ENCODE results near the gene SUCLG2.

SUCLG2 gene

GRCh38 chr3:67400476-67400875, 253.9 kb downstream of the SUCLG2 start:
- Histone ChIP-seq H3K36me3 (ENCODE audit: insufficient read depth, low read length) (no peaks in the 10 kb centered on the region), H3K9me3 (ENCODE audit: control insufficient read depth, insufficient read depth, low read length) (no peaks in the 10 kb centered on the region), H3K9ac (ENCODE audit: low read depth, low read length) (no peak overlapping the region), H3K4me1 (ENCODE audit: insufficient read depth, low read length) (no peaks in the 10 kb centered on the region; the same call in 1 of the 2 replicates)

- Histone ChIP-seq H3K9me3 (ENCODE audit: control insufficient read depth, insufficient read depth, low read length) (peaks cover 2% of the 10 kb centered on the region; the same call in 1 of the 2 replicates), H3K36me3 (ENCODE audit: insufficient read depth, low read length) (no peaks in the 10 kb centered on the region), H3K9ac (ENCODE audit: low read depth, low read length) (no peak overlapping the region), H3K4me1 (ENCODE audit: insufficient read depth, low read length) (peaks cover 2% of the 10 kb centered on the region; the same call in 1 of the 2 replicates)
Measured at GRCh38 chr3:67389176-67389575, 265.2 kb downstream of the SUCLG2 start.

- H3K36me3 ChIP-seq (ENCODE audit: insufficient read depth, low read length) = no peaks in the 10 kb centered on the region
- peaks cover 6% of the 10 kb centered on the region; the same call in 1 of the 2 replicates for H3K4me1 ChIP-seq (ENCODE audit: insufficient read depth, low read length)
- H3K9me3 ChIP-seq (ENCODE audit: control insufficient read depth, insufficient read depth, low read length) = peaks cover 2% of the 10 kb centered on the region; the same call in 1 of the 2 replicates
- no peak overlapping the region for H3K9ac ChIP-seq (ENCODE audit: low read depth, low read length)
Measured at GRCh38 chr3:67388738-67389137, 265.7 kb downstream of the SUCLG2 start.

- no peak overlapping the region for H3K9ac ChIP-seq (ENCODE audit: low read depth, low read length)
Measured at GRCh38 chr3:67386451-67386850, 268.0 kb downstream of the SUCLG2 start.

GRCh38 chr3:67384760-67385397, 269.5 kb downstream of the SUCLG2 start:
- Histone ChIP-seq H3K4me1 (ENCODE audit: insufficient read depth, low read length) (peaks cover 11% of the 10 kb centered on the region; the same call in 1 of the 2 replicates), H3K9ac (ENCODE audit: low read depth, low read length) (no peak overlapping the region), H3K36me3 (ENCODE audit: insufficient read depth, low read length) (no peaks in the 10 kb centered on the region), H3K9me3 (ENCODE audit: control insufficient read depth, insufficient read depth, low read length) (no peaks in the 10 kb centered on the region)

More at GRCh38 chr3:67386451-67386850, 268.0 kb downstream of the SUCLG2 start:
- H3K36me3 ChIP-seq (ENCODE audit: insufficient read depth, low read length) = no peaks in the 10 kb centered on the region
- peaks cover 11% of the 10 kb centered on the region; the same call in 1 of the 2 replicates for H3K4me1 ChIP-seq (ENCODE audit: insufficient read depth, low read length)
- no peaks in the 10 kb centered on the region for H3K9me3 ChIP-seq (ENCODE audit: control insufficient read depth, insufficient read depth, low read length)

GRCh38 chr3:67384016-67384415, 270.4 kb downstream of the SUCLG2 start:
- H3K4me1 ChIP-seq (ENCODE audit: insufficient read depth, low read length) = peaks cover 11% of the 10 kb centered on the region; the same call in 1 of the 2 replicates
- H3K9me3 ChIP-seq (ENCODE audit: control insufficient read depth, insufficient read depth, low read length) = no peaks in the 10 kb centered on the region

GRCh38 chr3:67383379-67383778, 271.0 kb downstream of the SUCLG2 start:
- H3K4me1 ChIP-seq (ENCODE audit: insufficient read depth, low read length) = peaks cover 11% of the 10 kb centered on the region; the same call in 1 of the 2 replicates
- H3K9me3 ChIP-seq (ENCODE audit: control insufficient read depth, insufficient read depth, low read length) = no peaks in the 10 kb centered on the region
- H3K9ac ChIP-seq (ENCODE audit: low read depth, low read length) = no peak overlapping the region
- no peaks in the 10 kb centered on the region for H3K36me3 ChIP-seq (ENCODE audit: insufficient read depth, low read length)

More at GRCh38 chr3:67384016-67384415, 270.4 kb downstream of the SUCLG2 start:
- Histone ChIP-seq H3K9ac (ENCODE audit: low read depth, low read length) (no peak overlapping the region), H3K36me3 (ENCODE audit: insufficient read depth, low read length) (no peaks in the 10 kb centered on the region)

GRCh38 chr3:67382536-67382935, 271.9 kb downstream of the SUCLG2 start:
- peaks cover 11% of the 10 kb centered on the region; the same call in 1 of the 2 replicates for H3K4me1 ChIP-seq (ENCODE audit: insufficient read depth, low read length)
- H3K9me3 ChIP-seq (ENCODE audit: control insufficient read depth, insufficient read depth, low read length) = no peaks in the 10 kb centered on the region
- no peak overlapping the region for H3K9ac ChIP-seq (ENCODE audit: low read depth, low read length)
- no peaks in the 10 kb centered on the region for H3K36me3 ChIP-seq (ENCODE audit: insufficient read depth, low read length)

GRCh38 chr3:67381667-67382272, 272.6 kb downstream of the SUCLG2 start:
- no peaks in the 10 kb centered on the region for H3K9me3 ChIP-seq (ENCODE audit: control insufficient read depth, insufficient read depth, low read length)
- peaks cover 11% of the 10 kb centered on the region; the same call in 1 of the 2 replicates for H3K4me1 ChIP-seq (ENCODE audit: insufficient read depth, low read length)
- no peak overlapping the region for H3K9ac ChIP-seq (ENCODE audit: low read depth, low read length)
- H3K36me3 ChIP-seq (ENCODE audit: insufficient read depth, low read length) = no peaks in the 10 kb centered on the region

- H3K4me1 ChIP-seq (ENCODE audit: insufficient read depth, low read length) = peaks cover 11% of the 10 kb centered on the region; the same call in 1 of the 2 replicates
- H3K9ac ChIP-seq (ENCODE audit: low read depth, low read length) = no peak overlapping the region
- no peaks in the 10 kb centered on the region for H3K9me3 ChIP-seq (ENCODE audit: control insufficient read depth, insufficient read depth, low read length)
- no peaks in the 10 kb centered on the region for H3K36me3 ChIP-seq (ENCODE audit: insufficient read depth, low read length)
Measured at GRCh38 chr3:67380118-67380517, 274.3 kb downstream of the SUCLG2 start.

GRCh38 chr3:67377299-67377698, 277.1 kb downstream of the SUCLG2 start:
- no peaks in the 10 kb centered on the region for H3K9me3 ChIP-seq (ENCODE audit: control insufficient read depth, insufficient read depth, low read length)
- H3K36me3 ChIP-seq (ENCODE audit: insufficient read depth, low read length) = no peaks in the 10 kb centered on the region
- no peaks in the 10 kb centered on the region for H3K4me1 ChIP-seq (ENCODE audit: insufficient read depth, low read length)
- no peak overlapping the region for H3K9ac ChIP-seq (ENCODE audit: low read depth, low read length)

- no peaks in the 10 kb centered on the region for H3K36me3 ChIP-seq (ENCODE audit: insufficient read depth, low read length)
- H3K4me1 ChIP-seq (ENCODE audit: insufficient read depth, low read length) = no peaks in the 10 kb centered on the region
- H3K9ac ChIP-seq (ENCODE audit: low read depth, low read length) = no peak overlapping the region
- H3K9me3 ChIP-seq (ENCODE audit: control insufficient read depth, insufficient read depth, low read length) = no peaks in the 10 kb centered on the region
Measured at GRCh38 chr3:67376416-67376815, 278.0 kb downstream of the SUCLG2 start.

GRCh38 chr3:67375976-67376375, 278.4 kb downstream of the SUCLG2 start:
- H3K9ac ChIP-seq (ENCODE audit: low read depth, low read length) = no peak overlapping the region
- no peaks in the 10 kb centered on the region for H3K4me1 ChIP-seq (ENCODE audit: insufficient read depth, low read length)
- H3K36me3 ChIP-seq (ENCODE audit: insufficient read depth, low read length) = no peaks in the 10 kb centered on the region
- no peaks in the 10 kb centered on the region for H3K9me3 ChIP-seq (ENCODE audit: control insufficient read depth, insufficient read depth, low read length)

GRCh38 chr3:67362686-67363085, 291.7 kb downstream of the SUCLG2 start:
- Histone ChIP-seq H3K4me1 (ENCODE audit: insufficient read depth, low read length) (peaks cover 12% of the 10 kb centered on the region; the same call in 1 of the 2 replicates), H3K36me3 (ENCODE audit: insufficient read depth, low read length) (no peaks in the 10 kb centered on the region), H3K9ac (ENCODE audit: low read depth, low read length) (no peak overlapping the region), H3K9me3 (ENCODE audit: control insufficient read depth, insufficient read depth, low read length) (no peaks in the 10 kb centered on the region)

- Histone ChIP-seq H3K4me1 (ENCODE audit: insufficient read depth, low read length) (peaks cover 12% of the 10 kb centered on the region; the same call in 1 of the 2 replicates), H3K9ac (ENCODE audit: low read depth, low read length) (no peak overlapping the region), H3K36me3 (ENCODE audit: insufficient read depth, low read length) (no peaks in the 10 kb centered on the region), H3K9me3 (ENCODE audit: control insufficient read depth, insufficient read depth, low read length) (no peaks in the 10 kb centered on the region)
Measured at GRCh38 chr3:67361770-67362169, 292.6 kb downstream of the SUCLG2 start.

All from ES-I3 (cell line).